Neural cell (in vitro differentiated cells): ENCODE measurements around the gene SLC30A5. TPM values are rescaled to one million over a fixed set of nuclear protein-coding genes. Genes with fewer than 3 reads are reported as not detected.

Experiments
- H2AFZ ChIP-seq: fragments of 200-600, 300-800 bp; sonication (generic), shearing (Covaris generic); 2 replicates; pipeline ENCODE4 v1.6.0; 2014; ENCODE audit warnings: low read depth, mild to moderate bottlenecking, antibody characterized with exemption, low read length, moderate library complexity
- H3F3A ChIP-seq: fragments of 200-600 bp; shearing (Covaris generic); 2 replicates; pipeline ENCODE4 v1.6.1; 2016; ENCODE audit warnings: mild to moderate bottlenecking, moderate library complexity, mixed read lengths, antibody characterized with exemption, low read length; ENCODE audit not compliant: insufficient read depth, poor library complexity, severe bottlenecking
- H3K27ac ChIP-seq: fragments of 200-600, 300-800 bp; sonication (generic), shearing (Covaris generic); 2 replicates; pipeline ENCODE4 v1.5.1; 2014; ENCODE audit warnings: mild to moderate bottlenecking, low read length, moderate library complexity
- H3K27me3 ChIP-seq: fragments of 300-800, 200-600 bp; sonication (generic), shearing (Covaris generic); 2 replicates; pipeline ENCODE4 v1.6.0; 2014; ENCODE audit warnings: mild to moderate bottlenecking, low read depth, low read length, moderate library complexity; ENCODE audit not compliant: insufficient read depth
- H3K36me3 ChIP-seq: fragments of 300-800, 200-600 bp; sonication (generic), shearing (Covaris generic); 2 replicates; pipeline ENCODE4 v1.5.1; 2014; ENCODE audit warnings: mild to moderate bottlenecking, antibody characterized with exemption, low read length, moderate library complexity; ENCODE audit not compliant: insufficient read depth
- H3K4me2 ChIP-seq: fragments of 300-800, 200-600 bp; sonication (generic), shearing (Covaris generic); 2 replicates; pipeline ENCODE4 v1.6.0; 2014; ENCODE audit warnings: mild to moderate bottlenecking, low read length
- H3K4me3 ChIP-seq: fragments of 300-800, 200-600 bp; sonication (generic), shearing (Covaris generic); 2 replicates; pipeline ENCODE4 v1.5.1; 2014; ENCODE audit warnings: mild to moderate bottlenecking, low read length, moderate library complexity
- H3K79me2 ChIP-seq: fragments of 200-600 bp; shearing (Covaris generic); replicated peaks from 2 replicates; pipeline ENCODE4 v1.6.0; 2014; ENCODE audit warnings: mild to moderate bottlenecking, low read length, moderate library complexity; ENCODE audit not compliant: insufficient read depth
- H3K9ac ChIP-seq: fragments of 300-800, 200-600 bp; sonication (generic), shearing (Covaris generic); 2 replicates; pipeline ENCODE4 v1.6.1; 2016; ENCODE audit warnings: mild to moderate bottlenecking, low read length, mixed read lengths
- H3K9me2 ChIP-seq: fragments of 200-600 bp; shearing (Covaris generic); 2 replicates; pipeline ENCODE4 v1.6.1; 2016; ENCODE audit warnings: mild to moderate bottlenecking, low read length, mixed read lengths; ENCODE audit not compliant: insufficient read depth
- H3K9me3 ChIP-seq: fragments of 200-600, 300-800 bp; sonication (generic), shearing (Covaris generic); 2 replicates; pipeline ENCODE4 v1.6.1; 2016; ENCODE audit warnings: mild to moderate bottlenecking, mixed run types, low read length, moderate library complexity, mixed read lengths
- H4K20me1 ChIP-seq: fragments of 200-600 bp; shearing (Covaris generic); 2 replicates; pipeline ENCODE4 v1.6.1; 2016; ENCODE audit warnings: mild to moderate bottlenecking, mixed run types; ENCODE audit not compliant: insufficient read depth
- CTCF ChIP-seq: fragments of 450-650 bp; IDR thresholded peaks from 2 replicates; pipeline ENCODE4 v1.5.1; 2014; ENCODE audit warnings: antibody characterized with exemption, mild to moderate bottlenecking, moderate library complexity; ENCODE audit not compliant: poor library complexity, severe bottlenecking
- EP300 ChIP-seq: fragments of 450-650 bp; conservative IDR thresholded peaks from 2 replicates; pipeline ENCODE4 v1.6.1; 2014; ENCODE audit warnings: antibody characterized with exemption, mild to moderate bottlenecking, moderate library complexity; ENCODE audit not compliant: poor library complexity, severe bottlenecking
- EZH2 ChIP-seq: fragments of 200-600, 300-800 bp; shearing (Covaris generic), sonication (generic); IDR thresholded peaks from 2 replicates; pipeline ENCODE4 v1.6.1; 2014; ENCODE audit warnings: antibody characterized with exemption, low read length, borderline replicate concordance, mild to moderate bottlenecking; ENCODE audit not compliant: insufficient read depth, poor library complexity, severe bottlenecking
- MXI1 ChIP-seq: fragments of 450-650 bp; conservative IDR thresholded peaks from 2 replicates; pipeline ENCODE4 v1.6.1; 2014; ENCODE audit warnings: antibody characterized with exemption, mild to moderate bottlenecking; ENCODE audit not compliant: poor library complexity, severe bottlenecking
- POLR2AphosphoS5 ChIP-seq: IDR thresholded peaks from 2 replicates; pipeline ENCODE4 v1.6.1; 2012
- RAD21 ChIP-seq: fragments of 450-650 bp; conservative IDR thresholded peaks from 2 replicates; pipeline ENCODE4 v1.6.1; 2014; ENCODE audit warnings: antibody characterized with exemption, mild to moderate bottlenecking, moderate library complexity
- SMC3 ChIP-seq: fragments of 450-650 bp; conservative IDR thresholded peaks from 2 replicates; pipeline ENCODE4 v1.6.1; 2014; ENCODE audit warnings: antibody characterized with exemption, mild to moderate bottlenecking, moderate library complexity; ENCODE audit not compliant: poor library complexity
- TAF1 ChIP-seq: IDR thresholded peaks from 2 replicates; pipeline ENCODE4 v1.6.1; 2012; ENCODE audit warnings: low read depth
- polyA plus RNA-seq: library from polyadenylated mRNA; depleted of rRNA; stranded (reverse); fragments of >200 nt; gene quantifications from 2 replicates; pipeline ENCODE4 v1.2.3, GENCODE V29; 2014
- TF ChIP-seq, protein P1 (sequence below): IDR thresholded peaks from 2 replicates; pipeline ENCODE4 v1.6.1; 2012; ENCODE audit warnings: borderline replicate concordance

Gene SLC30A5
- polyA plus RNA-seq, 1 donor from 2014 or later = 44.1 TPM

- Histone ChIP-seq H2AFZ (peak overlapping the region; percentile 80), H3K4me3 (peak overlapping the region; percentile 88), H3K27ac (no peak overlapping the region), H3K79me2 (peaks cover 11% of the 10 kb centered on the region), H3K9ac (peak overlapping the region; percentile 47), H4K20me1 (no peaks in the 10 kb centered on the region), H3K36me3 (no peaks in the 10 kb centered on the region), H3F3A (no peaks in the 10 kb centered on the region), H3K4me2 (peak overlapping the region; percentile 77), H3K27me3 (no peaks in the 10 kb centered on the region), H3K9me3 (no peaks in the 10 kb centered on the region), H3K9me2 (no peaks in the 10 kb centered on the region)
- TF ChIP-seq MXI1 = no peak
- TF ChIP-seq SMC3 = no peak
- no peak for TF ChIP-seq EZH2
- no peak for TF ChIP-seq EP300
- TF ChIP-seq RAD21 = no peak
- TF ChIP-seq POLR2AphosphoS5 = no peak
- TF ChIP-seq CTCF = no peak
- TF ChIP-seq, protein P1, sequence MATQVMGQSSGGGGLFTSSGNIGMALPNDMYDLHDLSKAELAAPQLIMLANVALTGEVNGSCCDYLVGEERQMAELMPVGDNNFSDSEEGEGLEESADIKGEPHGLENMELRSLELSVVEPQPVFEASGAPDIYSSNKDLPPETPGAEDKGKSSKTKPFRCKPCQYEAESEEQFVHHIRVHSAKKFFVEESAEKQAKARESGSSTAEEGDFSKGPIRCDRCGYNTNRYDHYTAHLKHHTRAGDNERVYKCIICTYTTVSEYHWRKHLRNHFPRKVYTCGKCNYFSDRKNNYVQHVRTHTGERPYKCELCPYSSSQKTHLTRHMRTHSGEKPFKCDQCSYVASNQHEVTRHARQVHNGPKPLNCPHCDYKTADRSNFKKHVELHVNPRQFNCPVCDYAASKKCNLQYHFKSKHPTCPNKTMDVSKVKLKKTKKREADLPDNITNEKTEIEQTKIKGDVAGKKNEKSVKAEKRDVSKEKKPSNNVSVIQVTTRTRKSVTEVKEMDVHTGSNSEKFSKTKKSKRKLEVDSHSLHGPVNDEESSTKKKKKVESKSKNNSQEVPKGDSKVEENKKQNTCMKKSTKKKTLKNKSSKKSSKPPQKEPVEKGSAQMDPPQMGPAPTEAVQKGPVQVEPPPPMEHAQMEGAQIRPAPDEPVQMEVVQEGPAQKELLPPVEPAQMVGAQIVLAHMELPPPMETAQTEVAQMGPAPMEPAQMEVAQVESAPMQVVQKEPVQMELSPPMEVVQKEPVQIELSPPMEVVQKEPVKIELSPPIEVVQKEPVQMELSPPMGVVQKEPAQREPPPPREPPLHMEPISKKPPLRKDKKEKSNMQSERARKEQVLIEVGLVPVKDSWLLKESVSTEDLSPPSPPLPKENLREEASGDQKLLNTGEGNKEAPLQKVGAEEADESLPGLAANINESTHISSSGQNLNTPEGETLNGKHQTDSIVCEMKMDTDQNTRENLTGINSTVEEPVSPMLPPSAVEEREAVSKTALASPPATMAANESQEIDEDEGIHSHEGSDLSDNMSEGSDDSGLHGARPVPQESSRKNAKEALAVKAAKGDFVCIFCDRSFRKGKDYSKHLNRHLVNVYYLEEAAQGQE = no peak
- no peak for TF ChIP-seq TAF1
These were observed 74.1 kb downstream of the SLC30A5 start for GRCh38 chr5:69167929-69168328.

- Histone ChIP-seq H2AFZ (no peak overlapping the region), H3K4me2 (no peak overlapping the region), H3K27me3 (no peaks in the 10 kb centered on the region), H3K4me3 (no peak overlapping the region), H3F3A (no peaks in the 10 kb centered on the region), H3K9me3 (no peaks in the 10 kb centered on the region), H3K36me3 (no peaks in the 10 kb centered on the region), H3K79me2 (peaks cover 11% of the 10 kb centered on the region), H3K9me2 (no peaks in the 10 kb centered on the region), H4K20me1 (no peaks in the 10 kb centered on the region), H3K27ac (no peak overlapping the region), H3K9ac (no peak overlapping the region)
- TF ChIP-seq EZH2 (no peak), EP300 (no peak), TAF1 (no peak), MXI1 (no peak), CTCF (no peak), RAD21 (no peak), SMC3 (no peak), POLR2AphosphoS5 (no peak)
- TF ChIP-seq, protein P1 = no peak
These were observed 76.7 kb downstream of the SLC30A5 start for GRCh38 chr5:69170495-69170894.
